ENCODE results near the gene C8A. TPM values are rescaled to one million over a fixed set of nuclear protein-coding genes. Genes with fewer than 3 reads are reported as not detected.

The C8A gene
- total RNA-seq, 1 donor from 2014 or later, result not detected

DNA sequence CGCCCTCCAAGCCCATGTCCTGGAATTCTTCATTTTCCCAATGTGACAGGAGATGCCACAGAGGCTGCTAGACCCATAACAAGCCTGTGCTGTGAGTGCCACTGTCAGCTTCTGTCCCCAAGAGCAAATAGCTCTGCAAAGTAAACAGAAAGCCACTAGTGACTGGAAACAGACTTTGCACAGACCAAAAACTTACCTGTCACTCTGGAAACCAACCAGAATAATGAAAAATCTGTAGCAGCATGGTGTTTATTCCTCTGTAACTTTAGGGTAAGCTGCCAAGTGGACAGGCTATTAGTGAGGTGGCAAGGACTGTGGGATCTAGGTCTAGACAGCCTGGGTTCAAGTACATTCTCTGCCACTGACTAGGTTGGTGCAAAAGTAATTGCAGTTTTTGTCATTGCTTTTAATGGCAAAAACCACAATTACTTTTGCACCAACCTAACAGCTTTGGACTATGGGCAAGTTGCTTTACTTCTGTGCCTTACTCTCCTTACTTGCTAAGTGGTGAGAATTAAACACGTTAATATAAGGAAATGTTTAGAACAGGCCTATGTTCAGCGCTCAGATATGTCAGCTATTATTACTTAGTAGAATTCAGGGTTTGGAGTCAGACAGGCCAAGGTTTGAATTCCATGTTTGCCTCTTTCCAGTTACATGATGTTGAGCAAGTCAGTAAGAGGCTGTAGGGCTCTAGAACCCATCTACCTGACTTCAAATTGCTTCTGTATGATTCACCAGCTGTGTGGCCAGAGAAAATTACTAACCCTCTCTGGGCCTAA, 111.5 kb downstream of the C8A start, which contains the start of gene C8B:
Gene C8B (minus strand): TSS at position 100 of the 782 bp plus-strand sequence. CDS start 67 bp downstream, at position 33.
- no peak for DNase-seq (ENCODE audit: low read depth)

DNA sequence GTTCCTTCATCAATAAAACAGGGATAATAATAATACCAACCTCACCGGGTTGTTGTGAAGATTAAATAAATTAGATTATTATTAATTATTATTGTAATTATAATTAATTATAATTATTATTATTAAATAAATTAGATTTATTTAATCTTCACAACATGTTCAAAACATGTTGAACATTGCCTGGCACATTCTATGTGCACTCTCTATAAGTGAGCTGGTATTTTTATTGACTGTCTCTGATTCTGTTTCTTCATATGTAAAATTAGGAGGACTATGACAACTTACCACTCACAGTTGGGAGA, 112.1 kb downstream of the C8A start:
- DNase-seq (ENCODE audit: low read depth), result no peak

DNA sequence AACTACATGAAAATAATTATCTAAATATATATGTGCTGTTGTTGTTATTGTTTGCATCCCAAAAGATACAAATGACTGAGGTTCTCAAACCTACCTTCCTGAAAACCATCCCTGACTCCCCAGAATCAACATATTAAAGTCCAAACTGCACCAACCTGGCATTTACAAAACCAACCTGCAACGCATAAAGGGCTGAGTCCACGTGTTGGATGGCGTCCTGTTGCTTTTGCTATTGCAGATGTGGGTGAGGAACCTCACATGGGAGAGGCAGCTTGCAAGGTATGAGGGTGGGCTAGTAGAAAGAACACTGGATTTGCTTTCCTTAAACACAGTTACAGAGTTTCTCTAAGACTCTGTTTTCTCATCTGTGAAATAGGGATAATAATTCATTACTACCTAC, 112.8 kb downstream of the C8A start:
- DNase-seq (ENCODE audit: low read depth), result no peak

Other genes starting within 250 kb of the C8A start
- gene PRKAA2, start 209.5 kb upstream of the C8A start, total RNA-seq, result 9.1 and 10.5 TPM in 2 replicates
- gene FYB2, start 35.4 kb upstream of the C8A start, total RNA-seq, result not detected in 2 replicates
- not detected in 2 replicates for gene C8B, start 111.2 kb downstream of the C8A start, total RNA-seq